BJ (cell line): Measurements from ENCODE around the gene NDUFA13. TPM values are rescaled to one million over a fixed set of nuclear protein-coding genes. Genes with fewer than 3 reads are reported as not detected.

Source experiments
- CTCF ChIA-PET: fragments of 350-600 bp; formaldehyde crosslinking; extraction: SDS; loops from one replicate; lab custom pipeline; 2021; ENCODE audit warnings: antibody characterized with exemption, inconsistent platforms; lab: Yijun Ruan, JAX
- POLR2A ChIA-PET: fragments of 300-600 bp; sonication (Branson Sonifier 250); formaldehyde crosslinking; extraction: SDS; loops from one replicate; lab custom pipeline; 2021; ENCODE audit warnings: antibody characterized with exemption; lab: Charles Lee
- DNase-seq: peaks from one replicate; pipeline ENCODE4 v3.0.0-alpha.2; 2011; ENCODE audit warnings: low read depth
- H3K27me3 ChIP-seq: 2 replicates; pipeline ENCODE4 v1.6.0; 2011; ENCODE audit warnings: low read length; ENCODE audit not compliant: control insufficient read depth, insufficient read depth
- H3K36me3 ChIP-seq: 2 replicates; pipeline ENCODE4 v1.5.1; 2011; ENCODE audit warnings: low read length; ENCODE audit not compliant: control insufficient read depth, insufficient read depth
- H3K4me3 ChIP-seq: 2 replicates; pipeline ENCODE4 v1.5.1; 2011; ENCODE audit warnings: low read depth, mild to moderate bottlenecking, control low read depth, low read length
- CTCF ChIP-seq: IDR thresholded peaks from 2 replicates; pipeline ENCODE4 v1.5.1; 2011; ENCODE audit warnings: low read depth, mild to moderate bottlenecking, control low read depth, inconsistent platforms, low read length, moderate library complexity; ENCODE audit not compliant: insufficient read depth
- polyA plus RNA-seq: library from polyadenylated mRNA; depleted of rRNA; stranded (reverse); fragments of >200 nt; gene quantifications from 2 replicates; pipeline ENCODE4 v1.2.3, GENCODE V29; 2011

Gene NDUFA13
- polyA plus RNA-seq, 1 experiment, result 597 TPM

DNA sequence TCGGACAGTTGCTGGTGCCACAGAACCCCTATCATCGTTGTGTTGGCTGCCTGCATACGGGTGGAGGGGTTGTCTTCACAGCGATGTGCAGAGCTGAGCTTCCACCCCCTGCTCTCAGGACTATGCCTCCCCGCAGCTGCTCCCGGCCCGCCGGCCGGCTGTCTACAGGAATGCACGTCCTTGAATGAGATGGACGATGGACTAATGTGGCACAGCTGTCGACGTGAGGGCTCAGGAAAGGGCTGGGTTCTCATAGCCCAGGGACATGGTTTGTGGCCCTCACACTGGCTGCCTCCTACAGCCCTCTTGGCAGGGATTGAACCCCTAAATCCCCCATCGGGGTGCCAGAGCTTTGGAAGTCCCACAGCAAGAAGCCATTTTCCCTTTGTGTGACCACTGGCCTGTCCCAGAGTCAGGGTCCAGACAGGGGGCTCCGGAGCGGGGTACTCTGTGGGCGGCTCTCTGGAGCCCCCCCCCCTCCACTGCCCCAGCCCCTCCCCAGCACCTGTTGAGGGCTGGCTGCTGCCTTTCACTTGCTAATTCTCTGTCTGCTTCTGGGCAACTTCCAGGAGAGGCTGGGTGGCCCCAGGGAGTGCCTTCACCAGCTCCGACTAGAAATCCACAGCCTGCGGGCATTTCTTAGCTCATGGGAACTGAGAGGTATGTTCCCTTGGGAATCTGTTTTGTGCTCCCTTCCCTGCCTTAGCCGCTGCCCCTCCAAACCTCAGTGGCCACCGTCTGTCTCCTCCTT, 40.8 kb upstream of the NDUFA13 start:
- Histone ChIP-seq H3K36me3 (no peaks in the 10 kb centered on the region; the same call in none of the 2 replicates), H3K27me3 (no peaks in the 10 kb centered on the region), H3K4me3 (no peak overlapping the region)
- DNase-seq, result no peak
- ChIA-PET CTCF (interaction anchor here (0.5 to 1.5 kb wide), 5 partner anchors 10 to 137 kb away, joined by 3 to 18 read pairs (median 3); no protein-coding TSS in a partner anchor), POLR2A (no interaction called here)
- no peak for TF ChIP-seq CTCF

DNA sequence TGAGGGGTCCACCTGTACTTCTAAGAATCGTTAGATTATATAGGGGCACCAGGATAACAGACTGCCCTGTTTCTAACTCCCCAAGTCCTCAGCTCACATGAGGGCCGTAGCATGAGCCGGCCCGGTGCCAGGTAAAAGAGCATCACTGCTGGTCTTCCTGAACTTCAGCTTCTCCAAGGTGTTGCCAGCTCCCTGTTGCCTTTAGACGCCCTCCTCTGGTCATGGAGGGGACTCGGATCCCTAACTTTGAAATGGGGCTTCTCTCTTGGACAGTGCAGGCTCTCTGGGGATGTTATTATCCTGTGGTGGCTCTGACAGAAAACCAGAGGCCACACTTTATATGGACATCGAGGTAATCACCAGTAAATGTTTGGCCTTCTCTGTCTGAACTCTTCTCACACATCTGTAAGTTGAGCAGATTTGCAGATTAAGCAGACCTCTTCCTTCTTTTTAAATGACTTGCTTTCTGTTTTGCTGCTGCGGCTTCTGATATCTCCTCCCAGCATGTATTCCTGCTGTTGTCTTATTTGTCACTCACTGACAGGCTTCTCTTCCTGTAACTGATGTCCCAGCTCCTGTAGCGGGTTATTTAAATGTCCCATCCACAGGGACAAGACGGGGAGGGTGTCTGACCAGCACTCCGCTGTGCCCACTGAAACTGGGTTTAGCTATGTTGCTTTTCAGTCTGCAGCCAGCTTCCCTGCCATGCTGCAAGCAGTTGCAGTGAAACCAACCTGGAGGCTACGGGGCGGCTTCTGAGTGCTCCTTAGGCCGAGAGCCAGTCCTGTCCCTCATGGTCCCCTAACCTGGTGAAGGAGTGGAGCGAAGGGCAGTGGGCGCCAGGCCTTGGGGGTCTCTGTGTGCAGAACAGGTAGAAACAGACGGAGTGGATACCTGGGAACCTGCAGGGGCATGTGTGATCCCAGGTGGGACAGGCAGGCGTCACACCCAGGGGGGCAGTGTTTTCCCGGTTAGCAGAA, 39.9 kb upstream of the NDUFA13 start:
- ChIA-PET CTCF (interaction anchor here (0.7 to 1.5 kb wide), 5 partner anchors 9 to 77 kb away, joined by 3 to 18 read pairs (median 4); no protein-coding TSS in a partner anchor), POLR2A (no interaction called here)
- TF ChIP-seq CTCF, result peak; percentile 59
- Histone ChIP-seq H3K36me3 (no peaks in the 10 kb centered on the region; the same call in none of the 2 replicates), H3K4me3 (no peak overlapping the region), H3K27me3 (no peaks in the 10 kb centered on the region)
- no peak for DNase-seq

DNA sequence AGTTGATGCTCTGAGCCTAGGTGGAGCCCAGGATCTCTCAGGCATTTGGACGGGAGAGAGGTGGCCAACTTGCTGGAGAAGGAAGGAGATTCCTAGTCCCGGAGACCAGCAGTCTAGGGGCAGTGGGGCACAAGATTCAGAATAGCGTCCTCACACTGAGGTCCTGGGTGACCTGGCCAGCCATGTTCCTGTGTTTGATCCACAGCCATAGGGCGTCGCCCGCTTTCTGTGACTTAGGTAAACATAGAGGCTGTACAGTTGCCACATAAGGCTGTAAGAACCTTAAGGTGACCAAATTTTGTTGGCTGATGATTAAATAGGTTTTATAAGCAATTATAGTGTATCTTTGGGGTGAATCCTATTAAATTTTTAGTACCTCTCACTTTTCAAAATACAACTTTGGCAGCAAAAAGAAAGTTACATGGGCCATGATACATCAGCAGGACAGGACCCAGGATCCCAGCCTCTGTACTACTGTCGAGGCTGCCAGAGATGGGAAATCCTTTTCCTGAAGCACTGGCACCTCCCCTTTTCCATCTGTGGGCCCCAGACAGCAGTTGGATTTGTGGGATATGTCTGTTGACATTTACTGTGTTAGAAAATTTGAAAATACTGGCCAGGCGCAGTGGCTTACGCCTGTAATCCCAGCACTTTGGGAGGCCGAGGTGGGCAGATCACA, 38.2 kb upstream of the NDUFA13 start:
- no peak for DNase-seq
- H3K36me3 ChIP-seq, result no peaks in the 10 kb centered on the region; the same call in none of the 2 replicates
- POLR2A ChIA-PET, result no interaction called here
- CTCF ChIA-PET, result interaction anchor here (0.9 kb wide), 1 partner anchor 135 kb away, joined by 3 read pairs; no protein-coding TSS in a partner anchor
- no peak for TF ChIP-seq CTCF
- H3K4me3 ChIP-seq, result no peak overlapping the region
- H3K27me3 ChIP-seq, result no peaks in the 10 kb centered on the region

GRCh38 chr19:19480688-19481087, 35.3 kb upstream of the NDUFA13 start:
- no peak overlapping the region for H3K4me3 ChIP-seq
- CTCF ChIA-PET, result interaction anchor here (0.7 to 1.2 kb wide), 3 partner anchors 10 to 116 kb away, joined by 3 to 4 read pairs (median 3); no protein-coding TSS in a partner anchor

More at GRCh38 chr19:19480688-19481087, 35.3 kb upstream of the NDUFA13 start:
- Histone ChIP-seq H3K36me3 (no peaks in the 10 kb centered on the region), H3K27me3 (no peaks in the 10 kb centered on the region)
- TF ChIP-seq CTCF, result no peak
- POLR2A ChIA-PET, result no interaction called here
- no peak for DNase-seq
